ENCODE data around the gene RSPH9. TPM values are rescaled to one million over a fixed set of nuclear protein-coding genes. Genes with fewer than 3 reads are reported as not detected.

The RSPH9 gene
- polyA plus RNA-seq, 3 donors, result 0.05 to 0.52 (median 0.13) TPM

- DNase-seq, result no peak
- Mint-ChIP-seq H3K27me3 (ENCODE audit: low read depth in 3 of 3) (peaks cover 21 to 29% (median 23%) of the 10 kb centered on the region in 3 donors), H3K4me1 (peaks cover 26% of the 10 kb centered on the region), H3K4me3 (no peak overlapping the region), H3K36me3 (peaks cover 0 to 6% of the 10 kb centered on the region in 2 donors), H3K27ac (no peak overlapping the region), H3K9me3 (peaks cover 0 to 2% (median 0%) of the 10 kb centered on the region in 7 donors)
- no peak overlapping the region for H3K27ac ChIP-seq (ENCODE audit: low read depth in 1 of 2, low read length in 2 of 2)
- H2AFZ ChIP-seq (ENCODE audit: insufficient read depth, low read depth, low read length, poor library complexity, severe bottlenecking), result no peak overlapping the region
- no peak overlapping the region for H3K4me3 ChIP-seq (replicated peaks in 1 of 3; ENCODE audit: low read depth in 2 of 3, low read length in 3 of 3)
- intact Hi-C loops (cut with micrococcal nuclease), result no loop called here
- TF ChIP-seq CTCF (IDR thresholded peaks at IDR 0.05), result no peak
- no peak overlapping the region for H3K9ac ChIP-seq (ENCODE audit: insufficient read depth, low read length, poor library complexity, severe bottlenecking)
- H3K36me3 ChIP-seq (replicated peaks in 1 of 2; ENCODE audit: control insufficient read depth in 1 of 2, insufficient read depth in 2 of 2, low read length in 2 of 2), result no peaks in the 10 kb centered on the region
- H3K4me2 ChIP-seq (replicated peaks; ENCODE audit: extremely low read depth, low read length, poor library complexity, severe bottlenecking), result no peak overlapping the region
- H3K4me1 ChIP-seq (ENCODE audit: control insufficient read depth in 1 of 2, insufficient read depth in 2 of 2, low read length in 2 of 2), result peaks cover 19 to 21% of the 10 kb centered on the region in 2 donors
- H3K79me2 ChIP-seq (ENCODE audit: insufficient read depth, low read length), result no peaks in the 10 kb centered on the region
- H4K20me1 ChIP-seq (ENCODE audit: insufficient read depth, low read length), result no peaks in the 10 kb centered on the region
- no CpG with 5 or more reads among the region's 7 CpGs for WGBS (ENCODE audit: insufficient coverage)
- H3K9me3 ChIP-seq (replicated peaks in 1 of 2; ENCODE audit: control insufficient read depth in 1 of 2, insufficient read depth in 1 of 2, low read length in 2 of 2), result no peaks in the 10 kb centered on the region
- H3K27me3 ChIP-seq (ENCODE audit: control insufficient read depth in 2 of 2, insufficient read depth in 2 of 2, low read length in 2 of 2), result peaks cover 0 to 19% of the 10 kb centered on the region in 2 donors
Measured at GRCh38 chr6:43719511-43719910, 74.7 kb downstream of the RSPH9 start.

- H3K9ac ChIP-seq (ENCODE audit: insufficient read depth, low read length, poor library complexity, severe bottlenecking), result no peak overlapping the region
- H3K4me2 ChIP-seq (replicated peaks; ENCODE audit: extremely low read depth, low read length, poor library complexity, severe bottlenecking), result no peak overlapping the region
- peaks cover 0 to 19% of the 10 kb centered on the region in 2 donors for H3K27me3 ChIP-seq (ENCODE audit: control insufficient read depth in 2 of 2, insufficient read depth in 2 of 2, low read length in 2 of 2)
- Mint-ChIP-seq H3K27ac (no peak overlapping the region), H3K4me3 (peak overlapping the region in 1 of 2 donors; percentile 18), H3K36me3 (peaks cover 0 to 6% of the 10 kb centered on the region in 2 donors), H3K27me3 (ENCODE audit: low read depth in 3 of 3) (peaks cover 20 to 31% (median 21%) of the 10 kb centered on the region in 3 donors), H3K9me3 (peaks cover 0 to 3% (median 0%) of the 10 kb centered on the region in 7 donors), H3K4me1 (peaks cover 41% of the 10 kb centered on the region)
- no peak overlapping the region for H3K4me3 ChIP-seq (replicated peaks in 1 of 3; ENCODE audit: low read depth in 2 of 3, low read length in 3 of 3)
- WGBS (ENCODE audit: insufficient coverage), result 100% methylated on average over 1 of the region's 4 CpGs
- no peaks in the 10 kb centered on the region for H3K9me3 ChIP-seq (replicated peaks in 1 of 2; ENCODE audit: control insufficient read depth in 1 of 2, insufficient read depth in 1 of 2, low read length in 2 of 2)
- DNase-seq, result no peak
- no peak overlapping the region for H2AFZ ChIP-seq (ENCODE audit: insufficient read depth, low read depth, low read length, poor library complexity, severe bottlenecking)
- TF ChIP-seq CTCF (IDR thresholded peaks at IDR 0.05), result no peak
- H3K79me2 ChIP-seq (ENCODE audit: insufficient read depth, low read length), result no peaks in the 10 kb centered on the region
- H3K27ac ChIP-seq (ENCODE audit: low read depth in 1 of 2, low read length in 2 of 2), result no peak overlapping the region
- H4K20me1 ChIP-seq (ENCODE audit: insufficient read depth, low read length), result no peaks in the 10 kb centered on the region
- H3K4me1 ChIP-seq (ENCODE audit: control insufficient read depth in 1 of 2, insufficient read depth in 2 of 2, low read length in 2 of 2), result peaks cover 34 to 36% of the 10 kb centered on the region in 2 donors
- intact Hi-C loops (cut with micrococcal nuclease), result loop anchor here in 1 of 2 donors (5.0 kb wide), 3 partner anchors 34 to 281 kb away; partner anchors contain the start of genes MRPS18A and VEGFA
- no peaks in the 10 kb centered on the region for H3K36me3 ChIP-seq (replicated peaks in 1 of 2; ENCODE audit: control insufficient read depth in 1 of 2, insufficient read depth in 2 of 2, low read length in 2 of 2)
Measured at GRCh38 chr6:43720999-43721398, 76.2 kb downstream of the RSPH9 start.

Other genes starting within 250 kb of the RSPH9 start
- 10 to 100 TPM in 2 of 3 donors, 1 to 10 TPM in 1; 7.6 to 32.8 (median 10.2) TPM for gene ABCC10, start 217.5 kb upstream of the RSPH9 start, polyA plus RNA-seq
- gene DLK2, start 189.5 kb upstream of the RSPH9 start, polyA plus RNA-seq, result under 1 TPM in 1 of 3 donors, not detected in 2; 0.08 TPM
- gene TJAP1, start 167.5 kb upstream of the RSPH9 start, polyA plus RNA-seq, result 10 to 100 TPM in 1 of 3 donors, 1 to 10 TPM in 2; 3.2 to 43.4 (median 3.2) TPM
- not detected for gene LRRC73, start 134.7 kb upstream of the RSPH9 start, polyA plus RNA-seq
- 100 to 1,000 TPM; 112 to 126 (median 123) TPM for gene YIPF3, start 128.1 kb upstream of the RSPH9 start, polyA plus RNA-seq
- gene POLR1C, start 127.9 kb upstream of the RSPH9 start, polyA plus RNA-seq, result 10 to 100 TPM in 1 of 3 donors, 1 to 10 TPM in 2; 4.5 to 18.3 (median 6.1) TPM
- 10 to 100 TPM in 2 of 3 donors, 1 to 10 TPM in 1; 8.0 to 17.5 (median 13.8) TPM for gene XPO5, start 69.0 kb upstream of the RSPH9 start, polyA plus RNA-seq
- 1 to 10 TPM; 2.0 to 2.6 (median 2.1) TPM for gene POLH, start 68.9 kb upstream of the RSPH9 start, polyA plus RNA-seq
- 100 to 1,000 TPM in 1 of 3 donors, 1 to 10 TPM in 2; 3.6 to 120 (median 4.9) TPM for gene GTPBP2, start 15.8 kb upstream of the RSPH9 start, polyA plus RNA-seq
- 10 to 100 TPM; 17.3 to 33.5 (median 26.5) TPM for gene MAD2L1BP, start 9.2 kb upstream of the RSPH9 start, polyA plus RNA-seq
- gene MRPS18A, start 42.8 kb downstream of the RSPH9 start, polyA plus RNA-seq, result 10 to 100 TPM; 17.3 to 45.3 (median 41.4) TPM
- gene VEGFA, start 125.2 kb downstream of the RSPH9 start, polyA plus RNA-seq, result 100 to 1,000 TPM in 1 of 3 donors, 10 to 100 TPM in 2; 19.0 to 454 (median 32.0) TPM